GM19025 (cell line): ENCODE measurements around the gene PLN.

Experiments used
- ATAC-seq: cut with Tn5 transposase; IDR thresholded peaks from one replicate; pipeline ENCODE4 v1.9.1; 2021; ENCODE audit warnings: mild to moderate bottlenecking, low read depth, moderate library complexity; ENCODE audit not compliant: unreplicated experiment

The PLN gene

DNA sequence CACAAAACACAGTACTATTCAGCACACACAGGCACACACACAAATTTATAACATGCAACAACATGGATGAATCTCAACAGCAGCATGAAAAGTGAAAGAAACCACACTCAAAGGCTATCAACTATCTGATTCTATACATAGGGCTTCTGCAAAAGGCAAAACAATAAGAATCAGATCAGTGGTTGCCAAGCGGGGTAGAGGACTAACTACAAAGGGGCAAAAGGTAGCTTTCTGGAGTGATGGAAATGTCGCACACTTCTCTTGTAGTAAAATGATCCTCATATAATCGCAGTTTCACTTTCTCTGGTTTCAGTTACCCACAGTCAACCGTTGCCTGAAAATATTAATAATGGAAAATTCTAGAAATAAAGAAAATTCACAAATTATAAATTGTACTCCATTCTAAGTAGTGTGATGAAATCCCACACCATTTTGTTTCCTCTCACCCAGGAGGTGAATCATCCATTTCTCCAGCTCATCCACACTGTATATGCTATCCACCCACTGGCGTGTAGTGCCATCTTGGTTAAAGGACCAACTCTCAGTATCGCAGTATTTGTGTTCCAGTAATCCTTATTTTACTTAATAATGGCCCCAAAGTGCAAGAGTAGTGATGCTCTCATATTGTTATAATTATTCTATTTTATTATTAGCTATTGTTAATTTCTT is 12.8 kb upstream of the PLN start:
- ATAC-seq: no peak

DNA sequence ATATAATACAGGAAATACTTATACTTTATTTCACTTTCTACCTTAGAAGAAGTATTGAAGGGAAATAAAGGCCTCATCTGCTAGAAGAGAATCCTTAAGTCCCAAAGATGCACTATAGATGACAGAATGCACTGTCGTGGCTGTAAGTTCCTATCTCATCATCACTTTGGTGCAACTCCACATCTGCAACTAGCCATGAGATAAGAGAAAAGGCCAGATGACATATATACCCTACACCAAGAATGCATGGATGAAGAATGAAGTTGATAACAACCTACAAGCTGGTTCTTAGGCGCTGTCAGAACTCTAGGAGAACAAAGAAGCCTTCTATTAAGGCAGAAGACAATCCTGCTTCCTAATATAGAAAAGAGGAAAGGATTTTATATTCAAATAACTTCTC is 11.6 kb upstream of the PLN start:
- ATAC-seq: no peak

DNA sequence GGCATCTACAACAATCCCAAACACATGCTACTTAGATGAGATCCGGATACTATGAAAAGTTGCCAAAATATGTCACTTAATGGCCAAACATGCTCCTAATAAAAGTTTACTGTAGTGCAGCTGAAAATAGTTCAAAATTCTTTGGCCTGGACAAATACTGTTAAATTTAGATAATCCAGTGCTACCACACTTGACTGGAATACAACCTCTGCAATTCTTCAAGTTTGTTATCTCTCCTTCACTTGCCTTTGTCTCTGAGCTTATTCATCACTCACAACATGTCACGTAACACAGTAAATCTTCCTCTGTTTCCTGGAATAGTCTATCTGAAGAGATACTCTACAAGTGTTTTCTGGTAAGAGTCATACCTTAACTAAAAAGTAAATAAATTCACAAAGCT is 10.5 kb upstream of the PLN start:
- no peak for ATAC-seq

DNA sequence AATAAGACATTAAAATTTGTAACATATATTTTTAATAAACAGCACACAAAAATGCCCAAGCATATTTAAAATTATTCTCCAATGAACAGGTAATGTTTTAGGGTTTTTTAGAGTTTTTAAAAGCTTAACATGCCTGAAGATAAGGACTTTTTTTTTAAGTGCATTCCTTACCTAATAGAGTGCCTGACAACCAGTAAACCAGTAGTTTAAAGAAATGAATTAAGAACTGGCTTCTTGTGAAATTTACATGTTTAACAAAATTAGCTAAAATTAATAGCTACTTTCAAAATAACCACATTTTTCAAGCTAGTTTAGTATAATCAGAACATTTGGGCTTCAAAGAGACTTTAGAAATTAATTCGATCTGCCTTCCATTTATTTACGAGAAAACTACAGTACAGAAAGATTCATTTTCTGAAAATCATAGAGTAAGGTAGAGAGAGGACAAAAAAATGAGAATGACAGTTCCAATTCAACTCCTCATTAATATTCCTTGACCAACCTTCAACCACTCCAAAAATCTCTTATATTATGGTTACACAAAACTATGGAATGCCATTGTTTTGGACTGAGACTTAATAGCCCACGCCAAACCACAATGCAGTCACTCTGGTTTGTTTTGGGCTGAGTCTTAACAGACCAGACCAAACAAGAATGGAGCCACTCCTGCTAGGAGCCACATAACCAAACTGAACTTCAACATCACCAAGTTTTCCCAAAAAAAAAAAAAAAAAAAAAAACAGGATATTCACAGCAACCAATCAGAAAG is 5.7 kb upstream of the PLN start:
- no peak for ATAC-seq

DNA sequence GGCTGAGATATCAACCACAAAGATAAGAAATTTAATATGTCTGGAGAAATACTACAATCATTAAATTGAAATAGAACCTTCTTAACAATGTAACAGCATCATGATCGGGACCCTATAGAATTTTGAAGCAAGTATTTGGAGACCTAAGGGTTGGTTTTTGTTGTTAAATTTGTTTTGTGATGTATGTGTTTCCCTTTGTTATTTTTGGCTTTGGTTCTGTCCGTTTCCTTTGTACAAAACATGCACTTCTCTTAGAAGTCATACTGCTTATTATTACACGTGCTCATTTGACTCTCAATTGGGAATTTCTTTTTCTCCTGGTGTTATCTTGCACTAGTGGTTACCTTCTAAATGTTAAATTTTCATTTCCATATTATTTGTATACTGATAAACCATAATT is 4.0 kb upstream of the PLN start:
- no peak for ATAC-seq

DNA sequence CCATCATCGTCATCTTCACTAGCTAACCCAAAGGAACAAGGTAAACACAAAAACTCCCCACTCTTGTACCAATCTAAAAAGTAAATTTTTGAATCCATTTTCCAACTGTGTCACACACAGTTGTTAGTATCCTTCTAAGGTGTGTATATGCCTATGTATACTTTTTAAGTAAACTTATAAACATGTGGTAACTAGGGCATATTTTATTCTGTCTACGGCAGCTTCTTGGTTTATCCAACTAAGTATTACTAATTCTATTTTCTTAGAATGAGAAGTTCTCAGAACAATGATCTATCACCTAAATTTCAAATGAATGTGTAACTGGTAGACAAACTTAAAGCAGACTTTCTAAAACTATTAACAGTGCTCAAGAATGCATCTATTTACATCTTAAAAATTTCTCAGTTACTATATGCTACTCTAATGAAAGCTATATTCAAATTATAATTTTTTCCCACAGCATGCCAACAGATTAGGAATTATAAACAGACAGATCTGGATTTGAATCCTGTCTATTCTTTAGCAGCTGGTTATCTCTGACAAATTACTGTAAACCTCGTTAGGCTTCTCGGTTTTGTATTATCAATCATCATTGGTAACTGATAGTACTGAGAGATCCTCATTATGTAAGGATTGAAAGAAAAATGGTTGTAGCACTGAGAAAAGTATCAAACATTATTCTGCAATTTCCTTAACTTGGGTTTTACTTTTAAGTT is 1.8 kb upstream of the PLN start:
- ATAC-seq: no peak

DNA sequence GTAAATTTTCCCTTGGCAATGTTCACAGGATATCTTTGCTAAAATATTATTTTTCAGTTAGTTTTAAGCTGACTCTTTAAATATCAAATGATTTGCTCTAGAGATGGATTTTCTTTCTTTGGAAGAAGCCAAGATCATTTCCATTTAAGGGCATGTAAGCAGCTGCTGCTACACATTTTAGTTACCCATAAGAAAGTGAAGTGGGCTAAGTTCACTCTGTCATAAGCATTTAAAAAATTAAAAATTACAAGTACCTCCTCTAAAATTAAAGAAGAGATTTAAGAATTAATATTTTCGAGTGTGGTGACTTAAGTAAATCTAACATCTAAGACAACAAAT is 1.2 kb upstream of the PLN start:
- ATAC-seq: no peak

DNA sequence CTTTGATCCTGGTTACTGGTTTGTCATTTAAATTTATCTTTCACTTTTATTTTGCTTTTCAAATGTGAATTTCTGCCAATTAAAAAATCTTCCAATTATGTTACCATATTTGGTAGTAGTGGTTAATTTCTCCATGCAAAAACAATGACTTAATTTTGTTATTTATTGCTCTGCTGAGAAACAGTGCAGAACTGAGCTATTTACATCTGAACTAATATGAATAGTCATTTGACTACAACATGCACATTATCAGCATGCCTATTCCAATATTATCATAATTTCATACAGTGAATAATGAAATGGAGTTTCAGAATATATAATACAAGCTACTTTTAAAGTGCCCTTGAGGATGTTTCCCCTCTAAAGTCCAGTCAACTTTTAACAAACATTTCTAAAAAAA is 517 bp downstream of the PLN start:
- ATAC-seq: no peak

DNA sequence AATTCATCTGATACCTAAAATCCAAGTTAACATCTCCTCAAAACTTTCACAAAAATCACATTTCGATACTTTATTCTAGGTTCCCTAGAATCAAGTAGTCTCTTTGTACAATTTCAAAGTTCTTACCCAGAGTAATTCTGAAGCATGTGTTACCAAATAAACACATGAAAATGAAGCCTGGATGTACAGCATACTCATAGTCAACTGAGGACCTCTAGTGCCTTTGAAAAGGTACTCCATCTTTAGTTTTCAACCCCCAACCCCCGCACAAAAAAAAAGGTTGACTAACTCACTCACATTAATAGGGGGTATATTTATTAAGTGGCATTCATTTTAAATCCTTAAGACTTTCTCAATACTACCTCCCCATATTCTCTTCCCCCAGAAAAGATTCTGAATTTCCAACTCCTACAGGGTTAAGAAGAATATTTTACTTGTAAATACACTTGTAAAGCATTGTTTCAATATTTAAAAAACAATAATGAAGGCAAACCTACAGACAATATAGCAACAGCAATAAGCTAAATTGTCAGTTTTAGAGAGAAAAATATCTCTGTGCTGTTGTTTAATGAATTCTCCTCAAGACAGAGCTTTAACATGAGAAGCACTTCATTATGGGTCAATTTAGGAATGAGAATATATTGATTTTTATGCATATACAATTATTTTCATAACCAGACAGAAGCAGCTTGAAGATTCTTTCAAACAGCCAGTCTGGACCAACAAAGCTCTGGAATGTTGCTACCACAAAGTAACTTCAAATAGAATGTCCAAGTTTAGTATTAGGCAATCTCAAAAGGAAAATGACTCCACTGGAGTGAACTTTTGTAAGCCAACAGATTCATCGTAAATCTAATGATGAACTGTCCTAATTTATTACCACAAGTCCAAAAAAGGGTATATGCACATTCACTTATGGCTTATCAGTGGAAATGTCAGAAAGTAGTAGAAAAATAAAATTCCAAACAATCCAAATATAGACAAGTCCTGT is 3.3 kb downstream of the PLN start:
- peak; percentile 80 for ATAC-seq

DNA sequence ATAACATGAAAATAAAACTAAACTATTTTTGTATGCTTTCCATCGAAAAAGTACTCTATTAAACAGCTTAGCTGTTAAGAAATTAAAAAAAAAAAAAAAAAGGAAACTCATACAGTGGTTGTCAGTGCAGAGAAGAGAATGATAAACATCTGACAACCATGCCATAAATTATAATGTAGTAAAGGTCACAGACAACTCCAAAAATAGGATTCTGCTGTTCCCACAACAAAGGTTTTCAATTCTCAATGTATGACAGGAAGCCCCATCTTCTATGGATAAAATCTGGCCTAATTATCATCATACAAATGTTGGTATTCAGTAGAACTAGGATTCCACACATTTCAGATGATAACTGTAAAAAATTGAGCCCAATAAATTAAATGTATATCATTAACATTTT is 5.0 kb downstream of the PLN start:
- no peak for ATAC-seq

DNA sequence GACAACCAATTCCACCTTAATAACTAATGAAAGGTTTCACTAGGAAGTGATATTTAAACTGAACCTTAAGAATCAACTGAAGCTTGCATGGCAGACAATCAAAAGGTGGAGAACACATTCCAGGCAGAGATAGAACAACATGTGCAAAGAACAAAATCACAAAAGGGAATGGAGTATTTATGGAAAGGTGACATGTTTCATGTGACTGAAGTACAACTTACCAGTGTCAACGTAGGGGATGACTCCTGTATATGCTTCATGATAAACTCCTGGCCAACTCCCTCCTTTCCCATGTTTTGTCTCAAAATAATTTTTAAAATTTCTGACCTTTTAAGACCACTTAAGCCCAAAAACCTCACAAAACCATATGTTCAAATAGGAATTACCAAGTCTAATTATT is 6.6 kb downstream of the PLN start:
- no peak for ATAC-seq

DNA sequence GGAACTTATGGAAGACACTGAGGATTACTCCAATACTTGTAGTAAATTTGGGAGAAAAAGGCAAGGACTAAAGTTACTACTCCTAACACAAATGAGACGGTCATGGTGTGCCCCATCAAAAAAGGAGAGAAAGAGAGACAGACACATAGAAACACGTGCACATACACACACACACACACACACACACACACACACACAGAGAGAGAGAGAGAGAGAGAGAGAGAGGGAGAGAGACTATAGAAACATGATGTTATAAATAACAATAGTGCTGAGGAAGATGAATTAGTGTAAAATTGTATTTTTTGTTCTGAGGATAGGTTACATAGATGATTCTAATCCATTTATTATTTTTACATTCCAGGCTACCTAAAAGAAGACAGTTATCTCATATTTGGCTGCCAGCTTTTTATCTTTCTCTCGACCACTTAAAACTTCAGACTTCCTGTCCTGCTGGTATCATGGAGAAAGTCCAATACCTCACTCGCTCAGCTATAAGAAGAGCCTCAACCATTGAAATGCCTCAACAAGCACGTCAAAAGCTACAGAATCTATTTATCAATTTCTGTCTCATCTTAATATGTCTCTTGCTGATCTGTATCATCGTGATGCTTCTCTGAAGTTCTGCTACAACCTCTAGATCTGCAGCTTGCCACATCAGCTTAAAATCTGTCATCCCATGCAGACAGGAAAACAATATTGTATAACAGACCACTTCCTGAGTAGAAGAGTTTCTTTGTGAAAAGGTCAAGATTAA is 10.5 kb downstream of the PLN start:
- ATAC-seq: no peak

DNA sequence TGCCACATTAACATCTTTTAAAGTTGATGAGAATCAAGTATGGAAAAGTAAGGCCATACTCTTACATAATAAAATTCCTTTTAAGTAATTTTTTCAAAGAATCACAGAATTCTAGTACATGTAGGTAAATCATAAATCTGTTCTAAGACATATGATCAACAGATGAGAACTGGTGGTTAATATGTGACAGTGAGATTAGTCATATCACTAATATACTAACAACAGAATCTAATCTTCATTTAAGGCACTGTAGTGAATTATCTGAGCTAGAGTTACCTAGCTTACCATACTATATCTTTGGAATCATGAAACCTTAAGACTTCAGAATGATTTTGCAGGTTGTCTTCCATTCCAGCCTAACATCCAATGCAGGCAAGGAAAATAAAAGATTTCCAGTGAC is 11.6 kb downstream of the PLN start:
- no peak for ATAC-seq

DNA sequence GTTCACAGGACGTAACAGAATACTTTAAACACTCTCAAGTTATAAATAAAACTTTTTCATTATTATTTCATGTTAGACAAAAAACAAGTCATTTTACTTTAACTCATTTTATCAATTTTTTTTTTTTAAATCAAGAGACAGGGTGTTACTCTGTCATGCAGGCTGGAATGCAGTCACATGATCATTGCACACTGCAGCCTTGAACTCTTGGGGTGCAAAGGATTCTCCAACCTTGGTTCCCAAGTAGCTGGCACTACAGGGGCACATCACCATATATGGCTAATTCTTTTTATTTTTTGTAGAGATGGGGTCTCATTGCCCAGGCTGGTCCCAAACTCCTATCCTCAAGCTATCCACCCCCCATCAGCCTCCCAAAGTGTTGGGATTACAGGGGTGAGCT is 14.2 kb downstream of the PLN start:
- no peak for ATAC-seq

DNA sequence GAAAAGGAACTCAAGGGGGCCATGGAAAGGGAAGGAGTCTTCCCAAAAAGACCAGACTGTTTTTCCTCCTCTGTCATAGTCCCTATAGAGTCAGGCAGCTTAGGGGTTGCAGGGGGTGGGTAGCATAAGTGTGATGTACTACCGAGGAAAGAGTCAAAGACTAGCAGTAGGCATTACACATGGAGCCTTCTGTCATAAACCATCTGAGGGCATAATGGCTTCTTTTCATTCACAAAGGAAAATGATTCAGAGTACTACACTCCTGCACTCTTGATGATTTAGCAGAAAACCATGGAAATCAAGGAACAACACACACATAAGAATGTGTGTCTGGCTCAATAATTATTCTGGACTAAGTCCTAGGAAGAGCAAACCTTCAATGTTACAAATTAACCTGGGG is 14.9 kb downstream of the PLN start:
- no peak for ATAC-seq

DNA sequence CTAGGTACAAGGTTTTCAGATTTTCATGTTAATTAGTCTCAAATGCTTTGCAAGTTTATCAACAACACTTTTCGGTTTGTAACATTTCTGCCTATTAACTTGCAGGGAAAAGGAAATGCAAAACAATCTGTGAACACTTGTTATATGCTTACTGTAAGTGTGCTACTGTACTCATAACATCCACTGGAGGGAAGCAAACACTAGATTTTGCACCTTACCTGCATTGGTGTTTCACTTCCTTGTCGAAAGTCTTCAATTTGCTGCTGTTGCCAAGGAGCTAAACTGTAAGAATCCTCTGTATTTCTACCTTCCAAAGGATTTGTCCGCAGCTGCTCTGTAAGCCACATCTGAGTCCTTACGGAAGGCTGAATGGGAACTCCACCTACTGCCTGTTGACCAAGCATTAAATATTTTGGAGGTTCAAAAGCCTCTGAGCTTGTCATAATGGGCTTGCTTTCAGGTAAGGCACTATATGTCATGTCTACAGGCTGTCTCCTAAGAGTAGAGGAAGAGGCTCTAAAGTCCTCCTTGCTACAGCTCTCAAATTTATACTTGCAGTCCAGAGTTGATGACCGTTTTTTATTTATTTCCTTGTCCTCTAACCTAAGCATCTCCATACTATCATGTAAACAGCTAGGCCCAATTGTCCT is 17.3 kb downstream of the PLN start:
- peak; percentile 96 for ATAC-seq

DNA sequence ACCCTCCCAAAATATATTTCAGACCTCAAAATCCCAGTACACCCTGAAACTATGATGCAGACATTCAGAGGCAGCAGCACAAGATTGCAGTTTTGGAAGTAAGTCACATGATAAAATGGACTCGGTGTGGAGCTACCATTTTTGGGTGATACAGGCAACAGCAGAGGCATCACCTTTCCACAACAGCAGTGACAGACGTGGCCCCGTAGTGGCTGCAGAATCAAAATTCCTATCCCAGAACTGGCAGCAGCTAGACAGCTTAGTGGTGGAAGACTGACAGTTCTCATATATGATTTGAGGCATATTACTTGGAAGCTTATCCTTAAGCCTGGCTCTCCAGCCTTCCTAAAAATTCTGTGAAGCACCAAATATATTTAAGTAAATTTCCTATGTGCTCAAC is 19.9 kb downstream of the PLN start:
- no peak for ATAC-seq

DNA sequence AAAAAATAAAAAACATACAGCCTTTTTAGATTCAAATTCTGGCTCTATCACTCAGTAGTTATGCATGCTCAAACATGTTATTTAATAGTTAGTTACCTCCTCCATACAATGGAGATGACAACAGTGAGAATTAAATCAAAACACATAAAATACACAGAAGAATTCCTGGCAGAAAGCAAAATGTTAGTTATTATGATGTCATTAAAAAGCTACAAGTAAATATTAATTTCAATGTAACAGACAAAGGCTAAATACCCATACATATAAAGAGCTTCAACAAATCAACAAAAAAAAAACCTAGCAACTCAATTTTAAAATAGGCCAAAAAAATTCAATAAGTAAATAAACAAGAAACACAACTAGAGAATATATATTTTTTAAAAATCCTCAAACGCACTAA is 21.4 kb downstream of the PLN start:
- ATAC-seq: no peak

DNA sequence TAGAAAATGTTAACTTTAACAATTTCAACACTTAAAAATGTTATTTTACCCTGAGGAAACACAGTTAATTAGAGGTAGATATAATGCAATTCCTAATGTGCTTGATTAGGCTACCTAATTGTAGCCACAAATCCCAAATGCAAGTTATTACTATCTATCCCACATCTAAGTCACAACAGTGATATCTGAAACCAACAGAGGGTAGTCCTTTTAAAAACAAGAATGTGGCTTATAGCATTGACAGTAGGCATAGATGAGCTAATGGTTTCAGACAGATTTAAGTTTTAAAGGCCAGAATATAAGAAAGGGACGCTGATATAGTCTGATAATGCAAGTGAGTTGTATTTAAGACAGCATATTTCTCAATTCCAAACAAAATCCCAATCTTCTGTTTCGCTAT is 23.0 kb downstream of the PLN start:
- no peak for ATAC-seq
